Activated CD8-positive, alpha-beta memory T cell treated with anti-CD3 and anti-CD28 coated beads for 1 hour (primary cell): ENCODE data around the gene CERKL.
"Not testable (repeated sequence)": the region's sequence is repeated elsewhere in the genome, so short reads cannot be mapped to it uniquely, and the experiment has no call there.

Experiments used
- DNase-seq, 2 donors: peaks; one replicate each; pipeline ENCODE4 v3.0.0-alpha.2; 2020; ENCODE audit warnings: low read depth in 1 of 2; ENCODE audit errors: extremely low read depth in 1 of 2

The CERKL gene

GRCh38 chr2:181656450-181657291 is at the start of gene CERKL:
CERKL (minus strand) TSS chr2:181657105; CDS start chr2:181657006, 99 bp downstream.
- no peak for DNase-seq

- DNase-seq = not testable (repeated sequence)
These were observed 45.6 kb upstream of the CERKL start for GRCh38 chr2:181702519-181702918.

- no peak for DNase-seq
These were observed 41.3 kb upstream of the CERKL start for GRCh38 chr2:181698223-181698622.

GRCh38 chr2:181697571-181697970 is 40.7 kb upstream of the CERKL start:
- no peak for DNase-seq

- no peak for DNase-seq
These were observed 40.2 kb upstream of the CERKL start for GRCh38 chr2:181697126-181697525.

GRCh38 chr2:181694271-181694670 is 37.4 kb upstream of the CERKL start:
- no peak for DNase-seq

GRCh38 chr2:181690860-181691259 is 34.0 kb upstream of the CERKL start:
- no peak for DNase-seq

GRCh38 chr2:181686576-181687185 is 29.8 kb upstream of the CERKL start:
- DNase-seq = no peak

- no peak for DNase-seq
These were observed 28.3 kb upstream of the CERKL start for GRCh38 chr2:181685150-181685688.

GRCh38 chr2:181684454-181685149 is 27.7 kb upstream of the CERKL start:
- DNase-seq = no peak

GRCh38 chr2:181683518-181684453 is 26.9 kb upstream of the CERKL start:
- DNase-seq = no peak

- DNase-seq = no peak
These were observed 26.1 kb upstream of the CERKL start for GRCh38 chr2:181682795-181683517.

GRCh38 chr2:181682026-181682789 is 25.3 kb upstream of the CERKL start:
- DNase-seq = no peak

GRCh38 chr2:181680937-181681811 is 24.3 kb upstream of the CERKL start:
- DNase-seq = no peak

- DNase-seq = no peak
These were observed 23.4 kb upstream of the CERKL start, which contains the start of gene NEUROD1 for GRCh38 chr2:181680055-181680936. NEUROD1 (minus strand) TSS chr2:181680517; CDS start chr2:181678860, 1,657 bp downstream.

- DNase-seq = no peak
These were observed 22.7 kb upstream of the CERKL start for GRCh38 chr2:181679544-181679979.
